Measurements from ENCODE around the gene NFYC. TPM values are rescaled to one million over a fixed set of nuclear protein-coding genes. Genes with fewer than 3 reads are reported as not detected.

The NFYC gene
- total and polyA plus RNA-seq, 2 of the 8 experiments (the other 6 are each of a cell fraction or from before 2014, with no cell fraction given), result 54.1 to 124 TPM

DNA sequence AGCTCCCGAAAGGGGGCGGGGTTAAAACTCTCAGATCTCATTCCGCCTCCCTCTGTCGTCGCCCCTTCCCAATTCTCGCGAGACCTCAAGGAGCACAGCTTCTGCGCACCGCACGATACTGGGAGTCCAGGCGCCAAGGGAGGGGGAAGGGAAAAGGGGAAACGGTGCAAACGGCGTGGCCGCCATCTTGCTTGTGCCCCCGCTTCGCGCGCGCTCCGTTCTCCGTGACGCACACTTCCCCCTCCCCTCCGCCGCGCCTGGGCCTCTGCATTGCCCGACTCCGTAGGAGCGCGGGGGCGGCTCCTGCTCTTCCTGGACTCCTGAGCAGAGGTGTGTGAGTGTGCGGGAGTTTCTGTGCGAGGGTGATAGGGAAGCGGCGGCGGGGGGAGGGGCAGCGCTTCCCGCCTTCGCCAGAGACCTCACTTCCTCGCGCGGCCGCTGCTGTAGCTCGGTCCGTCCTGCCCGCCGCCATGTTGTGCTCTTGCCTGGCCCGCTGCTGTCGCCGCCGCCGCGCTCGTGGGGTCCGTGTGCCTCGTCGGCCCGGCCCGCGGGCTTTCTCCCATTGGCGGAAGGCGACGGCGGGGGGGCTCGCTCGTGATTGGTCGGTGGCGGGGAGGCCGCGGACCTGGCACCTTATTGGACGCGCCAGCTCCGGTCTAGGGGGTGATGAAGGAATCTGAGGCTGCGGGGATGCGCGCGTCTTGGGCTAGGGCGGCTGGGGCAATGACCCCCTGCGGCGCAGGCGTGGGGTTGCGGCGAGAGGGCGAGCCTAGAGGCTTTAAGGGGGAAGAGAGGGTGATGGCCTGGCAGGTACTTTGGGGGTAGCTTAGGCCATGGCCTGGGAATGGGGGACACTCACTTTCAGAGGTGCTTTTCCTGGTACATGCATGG is at the start of gene NFYC (continued):
- TF ChIP-seq, protein P1, sequence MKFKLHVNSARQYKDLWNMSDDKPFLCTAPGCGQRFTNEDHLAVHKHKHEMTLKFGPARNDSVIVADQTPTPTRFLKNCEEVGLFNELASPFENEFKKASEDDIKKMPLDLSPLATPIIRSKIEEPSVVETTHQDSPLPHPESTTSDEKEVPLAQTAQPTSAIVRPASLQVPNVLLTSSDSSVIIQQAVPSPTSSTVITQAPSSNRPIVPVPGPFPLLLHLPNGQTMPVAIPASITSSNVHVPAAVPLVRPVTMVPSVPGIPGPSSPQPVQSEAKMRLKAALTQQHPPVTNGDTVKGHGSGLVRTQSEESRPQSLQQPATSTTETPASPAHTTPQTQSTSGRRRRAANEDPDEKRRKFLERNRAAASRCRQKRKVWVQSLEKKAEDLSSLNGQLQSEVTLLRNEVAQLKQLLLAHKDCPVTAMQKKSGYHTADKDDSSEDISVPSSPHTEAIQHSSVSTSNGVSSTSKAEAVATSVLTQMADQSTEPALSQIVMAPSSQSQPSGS (IDR thresholded peaks at IDR 0.05; ENCODE audit: low read length), result peak; percentile 74
- TF ChIP-seq SUZ12 (IDR thresholded peaks at IDR 0.05; ENCODE audit: low read length) (no peak), ASH2L (IDR thresholded peaks at IDR 0.05; ENCODE audit: low read length) (peak; percentile 98), CHD2 (IDR thresholded peaks at IDR 0.05; ENCODE audit: low read length) (peak; percentile 98), HDAC2 (IDR thresholded peaks at IDR 0.05; ENCODE audit: borderline replicate concordance in 1 of 2, low read depth in 2 of 2, low read length in 2 of 2) (no peak; a peak in 1 of 4 replicates), POLR2A (IDR thresholded peaks at IDR 0.05; ENCODE audit: control extremely low read depth in 1 of 2, low read depth in 2 of 2, low read length in 2 of 2) (peak; percentile 93 to 96), BACH1 (IDR thresholded peaks at IDR 0.05; ENCODE audit: low read length) (peak; percentile 6; the same call in 1 of the 2 replicates), EZH2 (IDR thresholded peaks at IDR 0.05; ENCODE audit: low read depth, low read length, severe bottlenecking) (no peak), GTF2F1 (IDR thresholded peaks at IDR 0.05; ENCODE audit: borderline replicate concordance, low read depth, low read length) (no peak), NRF1 (IDR thresholded peaks at IDR 0.05; ENCODE audit: low read depth, low read length) (no peak), MAFK (IDR thresholded peaks at IDR 0.05; ENCODE audit: low read depth, low read length) (no peak), JUND (IDR thresholded peaks at IDR 0.05; ENCODE audit: low read length) (no peak; the same call in 1 of the 2 replicates), TAF7 (optimal IDR thresholded peaks at IDR 0.05; ENCODE audit: borderline replicate concordance, low read depth, low read length) (peak; percentile 93), SAP30 (IDR thresholded peaks at IDR 0.05; ENCODE audit: insufficient read depth, insufficient replicate concordance, low read length) (no peak), CHD1 (IDR thresholded peaks at IDR 0.05; ENCODE audit: low read depth, low read length) (peak; percentile 68; the same call in 1 of the 2 replicates), SP4 (IDR thresholded peaks at IDR 0.05; ENCODE audit: low read length) (peak; percentile 87; the same call in 1 of the 2 replicates), CREB1 (IDR thresholded peaks at IDR 0.05) (peak; percentile 73), BRCA1 (IDR thresholded peaks at IDR 0.05; ENCODE audit: low read depth, low read length) (peak; percentile 91), SP2 (IDR thresholded peaks at IDR 0.05; ENCODE audit: low read length) (no peak), SP1 (IDR thresholded peaks at IDR 0.05; ENCODE audit: low read depth, low read length) (0 out of 2 replicates have a peak, but pooled peaks have one; percentile 15), PHF8 (conservative IDR thresholded peaks at IDR 0.05; ENCODE audit: low read depth, low read length) (peak; percentile 98), TCF12 (IDR thresholded peaks at IDR 0.05; ENCODE audit: low read depth, low read length) (no peak)
- TF ChIP-seq, protein P2, sequence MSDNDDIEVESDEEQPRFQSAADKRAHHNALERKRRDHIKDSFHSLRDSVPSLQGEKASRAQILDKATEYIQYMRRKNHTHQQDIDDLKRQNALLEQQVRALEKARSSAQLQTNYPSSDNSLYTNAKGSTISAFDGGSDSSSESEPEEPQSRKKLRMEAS (IDR thresholded peaks at IDR 0.05), result peak; percentile 64
